Coronary artery (tissue), 2 donors: ENCODE measurements around the gene SLC7A8.

ENCODE experiments used
- DNase-seq: peaks from one replicate; pipeline ENCODE4 v3.0.0-alpha.2; 2017; ENCODE audit warnings: low spot score
- H3K27ac ChIP-seq, 2 donors: fragments of 200-600 bp; sonication (generic); one replicate each; pipeline ENCODE4 v1.5.1; 2016 to 2019
- H3K4me3 ChIP-seq: fragments of 200-600 bp; sonication (generic); 2 replicates; pipeline ENCODE4 v1.5.1; 2016; ENCODE audit warnings: mild to moderate bottlenecking, moderate library complexity
- TF ChIP-seq, protein P1 (sequence below): fragments of 200-600 bp; sonication (generic); IDR thresholded peaks from one replicate; pipeline ENCODE4 v1.5.1; 2019; ENCODE audit warnings: antibody characterized with exemption

SLC7A8 gene

GRCh38 chr14:23105348-23105824 lies 78.1 kb downstream of the SLC7A8 start:
- H3K27ac ChIP-seq: no peak overlapping the region
- no peak for DNase-seq
- TF ChIP-seq, protein P1, sequence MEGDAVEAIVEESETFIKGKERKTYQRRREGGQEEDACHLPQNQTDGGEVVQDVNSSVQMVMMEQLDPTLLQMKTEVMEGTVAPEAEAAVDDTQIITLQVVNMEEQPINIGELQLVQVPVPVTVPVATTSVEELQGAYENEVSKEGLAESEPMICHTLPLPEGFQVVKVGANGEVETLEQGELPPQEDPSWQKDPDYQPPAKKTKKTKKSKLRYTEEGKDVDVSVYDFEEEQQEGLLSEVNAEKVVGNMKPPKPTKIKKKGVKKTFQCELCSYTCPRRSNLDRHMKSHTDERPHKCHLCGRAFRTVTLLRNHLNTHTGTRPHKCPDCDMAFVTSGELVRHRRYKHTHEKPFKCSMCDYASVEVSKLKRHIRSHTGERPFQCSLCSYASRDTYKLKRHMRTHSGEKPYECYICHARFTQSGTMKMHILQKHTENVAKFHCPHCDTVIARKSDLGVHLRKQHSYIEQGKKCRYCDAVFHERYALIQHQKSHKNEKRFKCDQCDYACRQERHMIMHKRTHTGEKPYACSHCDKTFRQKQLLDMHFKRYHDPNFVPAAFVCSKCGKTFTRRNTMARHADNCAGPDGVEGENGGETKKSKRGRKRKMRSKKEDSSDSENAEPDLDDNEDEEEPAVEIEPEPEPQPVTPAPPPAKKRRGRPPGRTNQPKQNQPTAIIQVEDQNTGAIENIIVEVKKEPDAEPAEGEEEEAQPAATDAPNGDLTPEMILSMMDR: no peak

GRCh38 chr14:23104591-23105347 lies 78.7 kb downstream of the SLC7A8 start, which contains the start of gene CIROP:
TSS of gene CIROP (minus strand) at chr14:23104989. CDS start at chr14:23104920, 69 bp downstream.
- H3K4me3 ChIP-seq: no peak within 1 kb of the TSS
- TF ChIP-seq, protein P1: no peak
- no peak within 1 kb of the TSS for H3K27ac ChIP-seq
- peak; percentile 45 for DNase-seq

More at GRCh38 chr14:23105348-23105824, 78.1 kb downstream of the SLC7A8 start:
- H3K4me3 ChIP-seq: no peak overlapping the region

DNA sequence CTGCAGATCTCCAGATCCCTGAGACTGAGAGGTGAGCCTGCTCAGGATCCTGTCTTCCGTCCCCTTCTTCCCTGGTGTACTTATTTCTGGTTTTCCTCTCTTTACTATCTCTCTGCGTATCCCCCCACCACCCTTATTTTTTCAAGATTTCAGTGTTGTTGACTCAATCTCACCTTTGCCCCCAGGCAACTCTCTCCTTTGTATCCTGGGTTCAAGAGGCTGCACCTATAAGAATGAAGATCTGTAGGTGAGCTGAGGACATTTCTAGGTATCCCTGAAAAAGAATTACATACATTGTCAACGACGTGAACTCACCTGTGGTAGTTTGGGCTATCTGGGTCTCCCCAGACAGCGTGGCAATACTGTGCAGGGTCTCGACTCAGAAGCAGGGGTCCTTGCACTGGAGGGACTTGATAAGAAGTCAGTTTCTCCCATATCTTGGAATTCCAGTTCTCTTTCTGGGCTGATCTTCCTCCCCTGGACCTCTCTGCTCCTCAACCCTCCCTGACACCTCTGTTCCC lies 79.3 kb downstream of the SLC7A8 start:
- peak; percentile 50 for DNase-seq
- Histone ChIP-seq H3K4me3 (no peak overlapping the region), H3K27ac (no peak overlapping the region)
- TF ChIP-seq, protein P1: no peak

GRCh38 chr14:23103581-23103980 lies 79.9 kb downstream of the SLC7A8 start:
- H3K27ac ChIP-seq: no peak overlapping the region
- TF ChIP-seq, protein P1: no peak
- H3K4me3 ChIP-seq: no peak overlapping the region
- peak; percentile 45 for DNase-seq

- no peak overlapping the region for H3K27ac ChIP-seq
- TF ChIP-seq, protein P1: no peak
- no peak overlapping the region for H3K4me3 ChIP-seq
- peak; percentile 53 for DNase-seq
Observed at GRCh38 chr14:23102801-23103200, 80.7 kb downstream of the SLC7A8 start.

- H3K27ac ChIP-seq: no peak overlapping the region
- peak; percentile 69 for DNase-seq
- TF ChIP-seq, protein P1: no peak
Observed at GRCh38 chr14:23101986-23102625, 81.4 kb downstream of the SLC7A8 start.

More at GRCh38 chr14:23101986-23102625, 81.4 kb downstream of the SLC7A8 start:
- H3K4me3 ChIP-seq: no peak overlapping the region
